ENCODE measurements around the gene CLEC4A. TPM values are rescaled to one million over a fixed set of nuclear protein-coding genes. Genes with fewer than 3 reads are reported as not detected.

The CLEC4A gene
- total and polyA plus RNA-seq, 2 experiments from 2014 or later = 0.48 TPM; not detected in 1

DNA sequence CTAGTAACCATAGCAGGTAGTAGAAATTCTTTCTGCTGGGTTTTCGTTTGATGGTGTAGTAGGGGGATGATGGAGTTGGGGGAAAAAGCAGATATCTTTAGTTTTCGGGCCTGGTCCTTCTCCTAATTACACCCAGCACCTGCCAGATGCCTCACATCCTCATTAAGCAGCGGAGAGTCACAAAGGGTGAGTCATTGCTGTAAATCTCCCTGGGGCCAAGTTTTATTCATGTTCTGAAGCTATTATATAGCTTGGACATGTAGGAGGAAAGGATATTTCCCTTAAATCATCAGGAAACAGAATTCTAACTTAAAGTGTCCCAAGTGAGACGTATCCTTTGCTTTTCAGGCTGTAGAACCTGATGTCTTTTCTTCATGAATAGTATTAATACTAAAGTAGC, 46.2 kb upstream of the CLEC4A start (continued):
- TF ChIP-seq ZNF331 (CRISPR knock-in tag; IDR thresholded peaks at IDR 0.05; ENCODE audit: low read depth) = no peak
- TF ChIP-seq EZH2 (IDR thresholded peaks at IDR 0.05; ENCODE audit: low read depth, unreplicated experiment) = no peak
- no peak for TF ChIP-seq STAT1 (IDR thresholded peaks at IDR 0.05; ENCODE audit: unreplicated experiment)
- TF ChIP-seq, protein P1, sequence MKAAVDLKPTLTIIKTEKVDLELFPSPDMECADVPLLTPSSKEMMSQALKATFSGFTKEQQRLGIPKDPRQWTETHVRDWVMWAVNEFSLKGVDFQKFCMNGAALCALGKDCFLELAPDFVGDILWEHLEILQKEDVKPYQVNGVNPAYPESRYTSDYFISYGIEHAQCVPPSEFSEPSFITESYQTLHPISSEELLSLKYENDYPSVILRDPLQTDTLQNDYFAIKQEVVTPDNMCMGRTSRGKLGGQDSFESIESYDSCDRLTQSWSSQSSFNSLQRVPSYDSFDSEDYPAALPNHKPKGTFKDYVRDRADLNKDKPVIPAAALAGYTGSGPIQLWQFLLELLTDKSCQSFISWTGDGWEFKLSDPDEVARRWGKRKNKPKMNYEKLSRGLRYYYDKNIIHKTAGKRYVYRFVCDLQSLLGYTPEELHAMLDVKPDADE (IDR thresholded peaks at IDR 0.05) = no peak

DNA sequence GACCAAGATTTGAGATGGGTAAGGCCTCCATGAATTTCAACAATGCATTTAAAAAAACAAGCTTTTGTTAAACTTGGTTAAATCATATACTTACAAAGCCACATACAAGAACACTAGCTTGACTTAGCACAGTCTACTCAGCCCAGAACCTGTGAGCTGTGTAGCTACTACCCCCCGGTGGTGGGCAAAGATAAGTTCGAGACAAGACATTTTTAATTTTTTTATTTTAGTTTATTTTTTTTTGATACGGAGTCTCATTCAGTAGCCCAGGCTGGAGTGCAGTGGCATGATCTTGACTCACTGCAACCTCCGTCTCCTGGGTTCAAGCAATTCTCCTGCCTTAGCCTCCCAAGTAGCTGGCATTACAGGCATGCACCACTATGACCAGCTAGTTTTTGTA, 45.0 kb upstream of the CLEC4A start:
- Mint-ChIP-seq H3K36me3 (ENCODE audit: low read depth) (no peaks in the 10 kb centered on the region; the same call in 2 of the 3 replicates), H3K4me1 (peaks cover 14% of the 10 kb centered on the region), H3K27ac (no peak overlapping the region), H3K27me3 (ENCODE audit: insufficient read depth, low read depth, poor library complexity) (peaks cover 4% of the 10 kb centered on the region), H3K9me3 (no peaks in the 10 kb centered on the region; the same call in 2 of the 3 replicates), H3K4me3 (no peak overlapping the region)
- TF ChIP-seq ZNF331 (CRISPR knock-in tag; IDR thresholded peaks at IDR 0.05; ENCODE audit: low read depth) (no peak), JUNB (IDR thresholded peaks at IDR 0.05; ENCODE audit: unreplicated experiment) (no peak), CREB1 (CRISPR knock-in tag; IDR thresholded peaks at IDR 0.05; ENCODE audit: low read depth) (no peak)
- TF ChIP-seq, protein P2, sequence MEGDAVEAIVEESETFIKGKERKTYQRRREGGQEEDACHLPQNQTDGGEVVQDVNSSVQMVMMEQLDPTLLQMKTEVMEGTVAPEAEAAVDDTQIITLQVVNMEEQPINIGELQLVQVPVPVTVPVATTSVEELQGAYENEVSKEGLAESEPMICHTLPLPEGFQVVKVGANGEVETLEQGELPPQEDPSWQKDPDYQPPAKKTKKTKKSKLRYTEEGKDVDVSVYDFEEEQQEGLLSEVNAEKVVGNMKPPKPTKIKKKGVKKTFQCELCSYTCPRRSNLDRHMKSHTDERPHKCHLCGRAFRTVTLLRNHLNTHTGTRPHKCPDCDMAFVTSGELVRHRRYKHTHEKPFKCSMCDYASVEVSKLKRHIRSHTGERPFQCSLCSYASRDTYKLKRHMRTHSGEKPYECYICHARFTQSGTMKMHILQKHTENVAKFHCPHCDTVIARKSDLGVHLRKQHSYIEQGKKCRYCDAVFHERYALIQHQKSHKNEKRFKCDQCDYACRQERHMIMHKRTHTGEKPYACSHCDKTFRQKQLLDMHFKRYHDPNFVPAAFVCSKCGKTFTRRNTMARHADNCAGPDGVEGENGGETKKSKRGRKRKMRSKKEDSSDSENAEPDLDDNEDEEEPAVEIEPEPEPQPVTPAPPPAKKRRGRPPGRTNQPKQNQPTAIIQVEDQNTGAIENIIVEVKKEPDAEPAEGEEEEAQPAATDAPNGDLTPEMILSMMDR (conservative IDR thresholded peaks at IDR 0.05; ENCODE audit: low read depth in 2 of 2) = peak; percentile 61 to 79
- Histone ChIP-seq H3K4me3 (no peak overlapping the region), H3K4me2 (no peak overlapping the region), H3K4me1 (ENCODE audit: insufficient read depth) (peaks cover 13% of the 10 kb centered on the region; the same call in 1 of the 2 replicates), H4K20me1 (replicated peaks; ENCODE audit: insufficient read depth) (no peaks in the 10 kb centered on the region), H2AFZ (no peak overlapping the region), H3K27ac (ENCODE audit: low read depth) (no peak overlapping the region), H3K79me2 (replicated peaks; ENCODE audit: insufficient read depth) (peaks cover 11% of the 10 kb centered on the region), H3K36me3 (ENCODE audit: insufficient read depth) (no peaks in the 10 kb centered on the region), H3K27me3 (ENCODE audit: insufficient read depth) (no peaks in the 10 kb centered on the region), H3K9me2 (ENCODE audit: insufficient read depth) (no peaks in the 10 kb centered on the region), H3F3A (replicated peaks; ENCODE audit: low read depth) (no peaks in the 10 kb centered on the region)
- peak; percentile 60 for DNase-seq (ENCODE audit: low spot score)
- peak; percentile 14; the same call in 2 of the 3 replicates for ATAC-seq

DNA sequence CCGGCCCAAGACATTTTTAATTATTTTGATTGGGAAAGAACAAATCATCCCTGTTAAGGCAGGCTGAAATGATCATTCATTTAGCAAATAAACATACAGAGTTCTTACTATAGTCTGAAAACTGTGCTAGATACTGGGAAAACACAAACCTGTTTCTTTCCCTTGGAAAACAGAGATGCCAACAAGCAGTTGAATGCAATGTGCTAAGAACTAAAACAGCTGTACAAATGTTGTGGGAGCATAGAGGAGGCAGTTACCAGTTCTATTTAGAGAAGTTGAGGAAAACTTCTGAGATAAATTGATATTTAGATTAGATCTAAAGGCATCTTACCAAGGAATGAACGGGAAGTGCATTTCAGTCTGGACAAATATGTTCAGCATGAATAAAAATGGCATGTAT, 44.5 kb upstream of the CLEC4A start:
- H3K4me3 Mint-ChIP-seq = no peak overlapping the region
- Histone ChIP-seq H3K27me3 (ENCODE audit: insufficient read depth) (no peaks in the 10 kb centered on the region), H3F3A (replicated peaks; ENCODE audit: low read depth) (no peaks in the 10 kb centered on the region), H3K36me3 (ENCODE audit: insufficient read depth) (no peaks in the 10 kb centered on the region), H4K20me1 (replicated peaks; ENCODE audit: insufficient read depth) (no peaks in the 10 kb centered on the region), H3K4me2 (no peak overlapping the region), H3K4me1 (ENCODE audit: insufficient read depth) (peaks cover 13% of the 10 kb centered on the region; the same call in 1 of the 2 replicates), H3K9me2 (ENCODE audit: insufficient read depth) (no peaks in the 10 kb centered on the region), H3K79me2 (replicated peaks; ENCODE audit: insufficient read depth) (peaks cover 16% of the 10 kb centered on the region), H3K4me3 (no peak overlapping the region), H3K27ac (ENCODE audit: low read depth) (no peak overlapping the region), H2AFZ (no peak overlapping the region)
- no peaks in the 10 kb centered on the region; the same call in 2 of the 3 replicates for H3K36me3 Mint-ChIP-seq (ENCODE audit: low read depth)
- H3K27ac Mint-ChIP-seq = no peak overlapping the region
- TF ChIP-seq, protein P1 (IDR thresholded peaks at IDR 0.05) = no peak
- no peak for TF ChIP-seq EZH2 (IDR thresholded peaks at IDR 0.05; ENCODE audit: low read depth, unreplicated experiment)
- TF ChIP-seq, protein P3, sequence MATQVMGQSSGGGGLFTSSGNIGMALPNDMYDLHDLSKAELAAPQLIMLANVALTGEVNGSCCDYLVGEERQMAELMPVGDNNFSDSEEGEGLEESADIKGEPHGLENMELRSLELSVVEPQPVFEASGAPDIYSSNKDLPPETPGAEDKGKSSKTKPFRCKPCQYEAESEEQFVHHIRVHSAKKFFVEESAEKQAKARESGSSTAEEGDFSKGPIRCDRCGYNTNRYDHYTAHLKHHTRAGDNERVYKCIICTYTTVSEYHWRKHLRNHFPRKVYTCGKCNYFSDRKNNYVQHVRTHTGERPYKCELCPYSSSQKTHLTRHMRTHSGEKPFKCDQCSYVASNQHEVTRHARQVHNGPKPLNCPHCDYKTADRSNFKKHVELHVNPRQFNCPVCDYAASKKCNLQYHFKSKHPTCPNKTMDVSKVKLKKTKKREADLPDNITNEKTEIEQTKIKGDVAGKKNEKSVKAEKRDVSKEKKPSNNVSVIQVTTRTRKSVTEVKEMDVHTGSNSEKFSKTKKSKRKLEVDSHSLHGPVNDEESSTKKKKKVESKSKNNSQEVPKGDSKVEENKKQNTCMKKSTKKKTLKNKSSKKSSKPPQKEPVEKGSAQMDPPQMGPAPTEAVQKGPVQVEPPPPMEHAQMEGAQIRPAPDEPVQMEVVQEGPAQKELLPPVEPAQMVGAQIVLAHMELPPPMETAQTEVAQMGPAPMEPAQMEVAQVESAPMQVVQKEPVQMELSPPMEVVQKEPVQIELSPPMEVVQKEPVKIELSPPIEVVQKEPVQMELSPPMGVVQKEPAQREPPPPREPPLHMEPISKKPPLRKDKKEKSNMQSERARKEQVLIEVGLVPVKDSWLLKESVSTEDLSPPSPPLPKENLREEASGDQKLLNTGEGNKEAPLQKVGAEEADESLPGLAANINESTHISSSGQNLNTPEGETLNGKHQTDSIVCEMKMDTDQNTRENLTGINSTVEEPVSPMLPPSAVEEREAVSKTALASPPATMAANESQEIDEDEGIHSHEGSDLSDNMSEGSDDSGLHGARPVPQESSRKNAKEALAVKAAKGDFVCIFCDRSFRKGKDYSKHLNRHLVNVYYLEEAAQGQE (IDR thresholded peaks at IDR 0.05; ENCODE audit: unreplicated experiment) = no peak
- no peak for TF ChIP-seq STAT1 (IDR thresholded peaks at IDR 0.05; ENCODE audit: unreplicated experiment)
- ATAC-seq (no peak), DNase-seq (ENCODE audit: low spot score) (no peak)
- H3K9me3 Mint-ChIP-seq = no peaks in the 10 kb centered on the region; the same call in 2 of the 3 replicates
- H3K4me1 Mint-ChIP-seq = peaks cover 14% of the 10 kb centered on the region
- H3K27me3 Mint-ChIP-seq (ENCODE audit: insufficient read depth, low read depth, poor library complexity) = peaks cover 4% of the 10 kb centered on the region

Measured in GM23338 (cell line).